Activated CD4-positive, alpha-beta T cell treated with anti-CD3 and anti-CD28 coated beads, Interleukin-2, amount 10 ng/mL, durations not matched to agents 24 days and 14 days (primary cell): ENCODE results near the gene TNFRSF4. TPM values are rescaled to one million over a fixed set of nuclear protein-coding genes. Genes with fewer than 3 reads are reported as not detected.
"Not testable (repeated sequence)": the region's sequence is repeated elsewhere in the genome, so short reads cannot be mapped to it uniquely, and the experiment has no call there.

Source experiments
- DNase-seq: peaks from one replicate; pipeline ENCODE4 v3.0.0; 2022
- H3K27ac Mint-ChIP-seq: one replicate; pipeline ENCODE4 v1.8.0; 2022; ENCODE audit warnings: mild to moderate bottlenecking, mixed read lengths
- H3K27me3 Mint-ChIP-seq: one replicate; pipeline ENCODE4 v1.8.0; 2022; ENCODE audit warnings: mixed read lengths
- H3K36me3 Mint-ChIP-seq: one replicate; pipeline ENCODE4 v1.8.0; 2022; ENCODE audit warnings: low read depth, mild to moderate bottlenecking, mixed read lengths
- H3K4me1 Mint-ChIP-seq: one replicate; pipeline ENCODE4 v1.8.0; 2021; ENCODE audit warnings: mixed read lengths
- H3K4me3 Mint-ChIP-seq: one replicate; pipeline ENCODE4 v1.8.0; 2022; ENCODE audit warnings: mild to moderate bottlenecking, moderate library complexity, mixed read lengths
- H3K9me3 Mint-ChIP-seq: one replicate; pipeline ENCODE4 v1.8.0; 2021; ENCODE audit warnings: mixed read lengths
- intact Hi-C: fragments of 100-400 bp; cut with micrococcal nuclease; formaldehyde crosslinking; loops from one replicate; pipeline ENCODE4 v1.15.1; 2023
- total RNA-seq: library from RNA; stranded (reverse); gene quantifications from 2 replicates; pipeline ENCODE4 v1.2.3, GENCODE V29; 2022

TNFRSF4 gene
- total RNA-seq, 1 donor from 2014 or later: 702 TPM

DNA sequence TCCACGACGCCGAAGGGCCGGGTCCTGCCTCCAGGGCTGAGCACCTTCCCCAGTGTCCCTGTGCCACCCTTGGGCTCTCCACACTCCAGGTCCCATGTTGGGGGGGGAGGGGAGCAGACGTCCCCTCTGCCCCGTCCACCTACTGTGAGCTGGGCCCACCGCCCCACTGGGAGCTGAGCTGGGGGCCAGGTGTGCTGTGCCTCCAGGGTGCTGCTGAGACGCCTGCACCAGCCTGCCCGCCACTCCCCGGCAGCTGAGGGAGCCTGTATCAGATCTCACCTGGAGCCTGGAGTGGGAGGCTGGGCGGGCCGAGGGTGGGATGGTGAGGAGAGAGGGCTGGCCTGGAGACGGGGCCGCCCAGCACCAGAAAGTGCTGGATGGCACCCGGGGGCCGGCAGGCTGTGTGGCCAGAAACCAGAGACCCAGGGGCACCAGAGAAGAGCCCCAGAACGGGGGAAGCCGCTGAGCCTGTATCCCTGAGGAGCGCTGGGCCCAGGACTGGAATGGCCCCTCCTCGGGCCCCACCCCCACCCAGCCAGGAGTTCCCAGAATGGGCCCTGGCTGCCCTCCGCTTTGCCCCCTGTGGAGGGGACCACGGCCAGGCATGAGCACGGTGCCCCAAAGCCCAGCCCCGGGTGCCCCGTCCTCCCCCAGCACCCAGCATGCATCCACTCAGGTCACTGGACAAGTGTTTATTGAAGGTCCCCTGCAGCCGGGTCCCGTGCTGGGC is 11.0 kb downstream of the TNFRSF4 start:
- Mint-ChIP-seq H3K4me1 (peaks cover 13% of the 10 kb centered on the region), H3K27me3 (no peaks in the 10 kb centered on the region), H3K9me3 (no peaks in the 10 kb centered on the region), H3K36me3 (peaks cover 12% of the 10 kb centered on the region), H3K4me3 (no peak overlapping the region), H3K27ac (no peak overlapping the region)
- intact Hi-C loops: loop anchor here (5.0 to 10.0 kb wide), 2 partner anchors 69 to 168 kb away; partner anchors contain the start of gene UBE2J2
- peak; percentile 66 for DNase-seq

DNA sequence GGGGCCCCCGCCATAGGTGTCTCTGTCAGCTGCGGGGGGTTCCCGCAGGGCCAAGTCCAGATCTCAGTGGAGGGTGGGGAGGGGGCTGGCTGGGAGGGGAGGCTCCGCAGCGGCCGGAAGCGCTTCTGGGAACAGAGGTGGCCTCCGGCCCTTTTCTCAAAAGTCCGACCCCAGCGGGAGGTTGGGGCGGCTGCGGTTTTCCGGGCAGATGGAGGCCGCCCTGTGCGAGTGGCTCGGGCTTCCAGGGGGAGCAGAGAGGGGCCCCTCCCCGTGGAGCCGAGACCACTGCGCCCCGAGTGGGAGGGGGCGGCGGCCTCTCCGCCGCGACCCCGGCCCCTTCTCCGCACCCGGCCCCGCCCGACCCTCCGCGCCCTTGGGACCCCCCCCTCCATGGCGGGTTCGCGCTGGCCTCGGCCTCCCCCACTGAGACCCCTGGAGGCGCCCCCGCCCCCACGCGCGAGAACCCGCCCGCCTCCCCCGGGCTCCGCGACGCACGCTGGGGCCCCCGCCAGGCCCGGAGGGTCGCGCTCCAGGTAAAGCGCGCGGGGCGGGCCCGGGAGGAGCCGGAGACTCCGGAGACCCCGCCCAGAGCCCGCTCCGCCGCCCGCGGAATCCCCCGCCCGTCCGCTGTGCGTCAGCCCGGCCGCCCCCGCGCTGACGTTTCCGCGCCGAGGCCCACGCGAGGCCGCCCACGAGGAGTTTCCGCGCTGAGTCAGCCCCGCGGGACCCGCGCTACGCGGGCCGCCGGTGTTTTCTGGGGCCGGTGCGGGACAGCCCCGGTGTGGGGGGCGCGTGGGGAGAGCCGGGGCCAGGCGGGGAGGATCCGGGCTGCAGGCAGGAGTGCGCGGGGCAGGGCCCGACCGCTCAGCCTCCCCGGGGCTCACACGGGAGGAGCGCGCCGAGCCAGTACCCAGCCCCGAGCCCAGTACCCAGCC is 12.8 kb downstream of the TNFRSF4 start:
- H3K36me3 Mint-ChIP-seq: peaks cover 13% of the 10 kb centered on the region
- peak; percentile 96 for DNase-seq
- peak overlapping the region; percentile 69 for H3K4me3 Mint-ChIP-seq
- peaks cover 9% of the 10 kb centered on the region for H3K4me1 Mint-ChIP-seq
- no peaks in the 10 kb centered on the region for H3K27me3 Mint-ChIP-seq
- H3K9me3 Mint-ChIP-seq: no peaks in the 10 kb centered on the region
- peak overlapping the region; percentile 88 for H3K27ac Mint-ChIP-seq
- intact Hi-C loops: loop anchor here (1.0 to 10.0 kb wide), 3 partner anchors 8 to 166 kb away; partner anchors contain the start of gene UBE2J2

GRCh38 chr1:1199961-1200875 is 13.7 kb downstream of the TNFRSF4 start:
- H3K4me3 Mint-ChIP-seq: peak overlapping the region; percentile 69
- H3K9me3 Mint-ChIP-seq: no peaks in the 10 kb centered on the region
- H3K4me1 Mint-ChIP-seq: peaks cover 9% of the 10 kb centered on the region
- H3K27ac Mint-ChIP-seq: peak overlapping the region; percentile 88
- no peaks in the 10 kb centered on the region for H3K27me3 Mint-ChIP-seq
- peaks cover 17% of the 10 kb centered on the region for H3K36me3 Mint-ChIP-seq
- DNase-seq: no peak
- intact Hi-C loops: loop anchor here (5.0 to 10.0 kb wide), 2 partner anchors 72 to 165 kb away; partner anchors contain the start of gene UBE2J2

DNA sequence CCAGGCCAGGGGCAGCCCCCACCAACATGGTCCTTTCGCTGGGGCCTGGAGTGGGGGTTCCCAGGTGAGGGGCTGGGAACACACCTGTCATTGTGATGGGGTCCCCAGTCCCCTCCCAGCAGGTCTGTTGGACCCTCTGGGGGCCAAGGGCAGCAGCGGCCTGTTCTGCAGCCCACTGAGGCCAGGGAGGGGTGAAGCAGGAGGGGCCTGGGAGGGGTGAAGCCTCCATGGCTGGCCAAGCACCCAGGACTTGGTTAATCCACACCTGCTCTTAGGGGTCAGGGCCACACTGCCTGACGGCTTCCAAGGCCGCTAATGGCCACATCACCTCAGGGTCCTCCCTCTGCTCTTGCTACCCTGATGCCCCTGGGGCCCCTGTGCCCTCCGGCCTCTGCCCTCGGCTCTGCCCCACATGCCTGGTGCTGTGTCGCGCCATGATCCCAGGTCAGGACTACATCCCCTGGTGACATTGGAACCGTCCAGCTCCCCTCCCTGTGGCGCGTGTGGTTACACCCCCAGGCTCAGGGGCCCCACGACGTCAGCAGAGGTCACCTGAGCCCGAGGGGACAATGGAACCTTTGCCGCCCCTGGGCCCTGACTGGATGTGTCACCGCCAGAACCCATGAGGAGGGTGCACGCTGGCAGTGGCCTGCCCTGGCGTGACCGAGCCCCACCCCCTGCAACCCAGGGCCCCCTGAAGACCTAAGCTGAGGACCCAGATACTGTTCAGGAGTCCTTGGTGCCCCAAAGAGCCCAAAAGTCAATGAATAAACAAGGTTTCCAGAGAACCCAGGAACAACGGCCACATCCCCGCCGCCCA is 14.6 kb downstream of the TNFRSF4 start:
- Mint-ChIP-seq H3K27me3 (no peaks in the 10 kb centered on the region), H3K27ac (peak overlapping the region; percentile 88), H3K4me1 (peaks cover 7% of the 10 kb centered on the region), H3K9me3 (peaks cover 6% of the 10 kb centered on the region), H3K36me3 (peaks cover 20% of the 10 kb centered on the region), H3K4me3 (peak overlapping the region; percentile 40)
- intact Hi-C loops: no loop called here
- DNase-seq: no peak

- Mint-ChIP-seq H3K9me3 (peaks cover 7% of the 10 kb centered on the region), H3K4me1 (peaks cover 7% of the 10 kb centered on the region), H3K27ac (peak overlapping the region; percentile 15), H3K4me3 (no peak overlapping the region), H3K36me3 (peaks cover 20% of the 10 kb centered on the region), H3K27me3 (no peaks in the 10 kb centered on the region)
- intact Hi-C loops: no loop called here
- DNase-seq: no peak
Measured at GRCh38 chr1:1198423-1199140, 15.4 kb downstream of the TNFRSF4 start.

DNA sequence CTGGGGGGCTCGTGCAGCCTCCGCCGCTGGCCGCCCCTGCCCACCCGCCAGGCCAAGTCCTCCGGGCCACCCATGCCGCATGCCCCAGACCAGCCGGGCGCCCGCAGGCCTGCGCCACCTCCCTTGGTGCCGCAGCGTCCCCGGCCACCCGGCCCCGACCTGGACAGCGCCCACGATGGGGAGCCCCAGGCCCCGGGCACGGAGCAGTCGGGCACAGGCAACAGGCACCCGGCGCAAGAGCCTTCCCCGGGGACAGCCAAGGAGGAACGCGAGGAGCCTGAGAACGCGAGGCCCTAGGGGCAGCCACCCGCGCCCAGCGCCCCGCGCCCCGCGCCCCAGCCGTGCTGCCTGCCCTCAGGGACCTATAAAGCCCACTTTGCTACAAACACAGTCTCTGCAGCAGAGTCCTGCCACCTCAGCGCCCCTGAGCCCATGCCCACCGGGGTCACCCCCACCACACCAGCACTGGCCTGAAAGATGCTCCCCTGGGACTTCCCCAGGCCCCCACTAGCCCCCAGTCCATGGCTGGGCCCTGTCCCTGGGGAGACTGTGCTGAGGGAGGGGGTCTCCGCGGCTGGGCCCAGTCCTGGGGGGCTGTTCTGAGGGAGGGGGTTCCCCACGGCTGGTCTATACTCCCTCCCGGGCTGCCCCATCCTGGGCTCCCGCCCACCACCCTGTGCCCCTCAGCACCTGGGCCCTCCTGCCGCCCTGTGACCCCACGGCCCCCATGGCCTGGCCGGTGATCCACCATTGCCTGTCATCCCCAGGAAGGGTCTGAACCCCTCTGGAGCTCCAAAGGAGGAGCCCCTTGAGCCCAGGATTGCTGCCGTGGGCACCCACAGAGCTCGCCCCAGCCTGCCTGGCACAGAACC is 16.2 kb downstream of the TNFRSF4 start:
- Mint-ChIP-seq H3K4me3 (no peak overlapping the region), H3K4me1 (peaks cover 7% of the 10 kb centered on the region), H3K27me3 (no peaks in the 10 kb centered on the region), H3K9me3 (peaks cover 7% of the 10 kb centered on the region), H3K36me3 (peaks cover 20% of the 10 kb centered on the region), H3K27ac (peak overlapping the region; percentile 15)
- no peak for DNase-seq
- intact Hi-C loops: no loop called here

DNA sequence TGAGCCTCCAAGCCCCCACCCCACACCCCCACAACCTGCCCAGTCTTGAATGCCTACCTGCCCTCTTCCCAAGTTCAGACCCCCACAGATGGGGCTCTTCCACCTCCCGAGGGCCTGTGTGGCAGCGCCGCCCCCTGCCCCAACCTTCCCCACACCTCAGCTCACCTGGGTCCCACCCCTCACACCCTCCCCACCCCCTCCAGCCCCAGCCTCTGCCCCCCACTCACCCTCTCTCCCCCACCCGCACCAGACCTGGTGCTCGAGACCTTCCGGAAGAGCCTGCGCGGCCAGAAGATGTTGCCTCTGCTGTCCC is 16.8 kb downstream of the TNFRSF4 start:
- H3K36me3 Mint-ChIP-seq: peaks cover 20% of the 10 kb centered on the region
- peaks cover under 1% of the 10 kb centered on the region for H3K27me3 Mint-ChIP-seq
- peaks cover 7% of the 10 kb centered on the region for H3K4me1 Mint-ChIP-seq
- H3K27ac Mint-ChIP-seq: no peak overlapping the region
- H3K9me3 Mint-ChIP-seq: peaks cover 9% of the 10 kb centered on the region
- DNase-seq: no peak
- no peak overlapping the region for H3K4me3 Mint-ChIP-seq
- intact Hi-C loops: no loop called here

GRCh38 chr1:1196431-1197187 is 17.3 kb downstream of the TNFRSF4 start:
- H3K4me1 Mint-ChIP-seq: peaks cover 9% of the 10 kb centered on the region
- peaks cover 13% of the 10 kb centered on the region for H3K9me3 Mint-ChIP-seq
- no peak overlapping the region for H3K4me3 Mint-ChIP-seq
- no peak overlapping the region for H3K27ac Mint-ChIP-seq
- peaks cover 25% of the 10 kb centered on the region for H3K36me3 Mint-ChIP-seq
- no peak for DNase-seq
- peaks cover 3% of the 10 kb centered on the region for H3K27me3 Mint-ChIP-seq
- intact Hi-C loops: no loop called here

- DNase-seq, H3K4me3 Mint-ChIP-seq, H3K27ac Mint-ChIP-seq, H3K4me1 Mint-ChIP-seq, H3K27me3 Mint-ChIP-seq, intact Hi-C loops: not testable (repeated sequence)
- H3K9me3 Mint-ChIP-seq: peaks cover 13% of the 10 kb centered on the region
- H3K36me3 Mint-ChIP-seq: peaks cover 27% of the 10 kb centered on the region
Measured at GRCh38 chr1:1195726-1196125, 18.2 kb downstream of the TNFRSF4 start.

DNA sequence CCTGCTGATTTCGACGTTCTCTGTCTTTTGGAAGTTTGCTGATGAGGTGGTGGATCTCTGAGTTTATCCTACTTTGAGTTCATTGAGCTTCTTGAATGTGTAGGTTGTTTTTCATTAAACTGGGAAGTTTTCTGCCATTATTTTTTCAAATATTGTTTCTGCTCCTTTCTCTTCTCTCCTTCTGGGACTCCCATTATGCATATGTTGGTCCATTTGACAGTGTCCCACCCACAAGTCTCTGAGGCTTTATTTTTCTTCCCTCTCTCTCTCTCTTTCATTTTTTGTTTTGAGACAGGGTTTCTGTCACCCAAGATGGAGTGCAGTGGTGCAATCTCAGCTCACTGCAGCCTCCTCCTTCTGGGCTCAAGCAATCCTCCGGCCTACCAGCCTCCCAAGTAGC is 19.2 kb downstream of the TNFRSF4 start:
- intact Hi-C loops: no loop called here
- H3K4me3 Mint-ChIP-seq: no peak overlapping the region
- H3K4me1 Mint-ChIP-seq: peaks cover 5% of the 10 kb centered on the region

DNA sequence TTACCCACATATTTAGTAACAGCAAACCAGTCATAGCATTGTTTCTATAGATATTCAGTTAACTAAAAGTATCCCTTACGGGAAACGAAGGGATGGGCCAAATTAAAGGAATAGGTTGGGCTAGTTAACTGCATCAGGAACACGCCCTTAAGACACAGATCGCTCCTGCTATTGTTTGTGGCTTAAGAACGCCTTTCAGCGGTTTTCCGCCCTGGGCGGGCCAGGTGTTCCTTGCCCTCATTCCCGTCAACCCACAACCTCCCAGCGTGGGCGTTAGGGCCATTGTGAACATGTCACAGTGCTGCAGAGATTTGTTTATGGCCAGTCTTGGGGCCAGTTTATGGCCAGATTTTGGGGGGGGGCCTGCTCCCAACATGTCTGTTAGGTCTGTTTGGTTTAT is 22.2 kb downstream of the TNFRSF4 start:
- H3K27me3 Mint-ChIP-seq: peaks cover 17% of the 10 kb centered on the region
- peaks cover 25% of the 10 kb centered on the region for H3K36me3 Mint-ChIP-seq
- H3K4me3 Mint-ChIP-seq: no peak overlapping the region
- peaks cover 2% of the 10 kb centered on the region for H3K4me1 Mint-ChIP-seq
- H3K27ac Mint-ChIP-seq: no peak overlapping the region
- DNase-seq: no peak
- H3K9me3 Mint-ChIP-seq: peaks cover 13% of the 10 kb centered on the region
- intact Hi-C loops: no loop called here

More for the DNA sequence above, 19.2 kb downstream of the TNFRSF4 start:
- Mint-ChIP-seq H3K27me3 (peaks cover 4% of the 10 kb centered on the region), H3K27ac (no peak overlapping the region), H3K9me3 (peaks cover 13% of the 10 kb centered on the region), H3K36me3 (peaks cover 25% of the 10 kb centered on the region)
- no peak for DNase-seq
